PC-9 (cell line): ENCODE results near the gene TRPC4AP. TPM values are rescaled to one million over a fixed set of nuclear protein-coding genes. Genes with fewer than 3 reads are reported as not detected.

ENCODE experiments used
- BruUV-seq: library from RNA; stranded (reverse); fragments of 400-500 nt; replicated peaks from 2 replicates; lab custom pipeline; 2021; lab: Mats Ljungman, UMichigan
- CTCF ChIA-PET: fragments of 300-600 bp; sonication (Branson Sonifier 250); formaldehyde crosslinking; loops from one replicate; lab custom pipeline; 2022; ENCODE audit warnings: antibody characterized with exemption; lab: Charles Lee
- POLR2A ChIA-PET: fragments of 300-600 bp; sonication (Branson Sonifier 250); formaldehyde crosslinking; loops from one replicate; lab custom pipeline; 2022; ENCODE audit warnings: antibody characterized with exemption; ENCODE audit not compliant: unreplicated experiment; lab: Charles Lee
- DNase-seq, 2 experiments: peaks; one replicate each; pipeline versions ENCODE4 v3.0.0 to v3.0.0-alpha.2; 2015 to 2022; ENCODE audit warnings: mixed read lengths in 1 of 2
- H2AFZ ChIP-seq: fragments of 200-600 bp; sonication (generic); 2 replicates; pipeline ENCODE4 v1.8.1; 2017; ENCODE audit warnings: antibody characterized with exemption
- H3F3A ChIP-seq: fragments of 200-600 bp; sonication (generic); 2 replicates; pipeline ENCODE4 v1.8.1; 2017; ENCODE audit warnings: antibody characterized with exemption, mild to moderate bottlenecking, low read depth; ENCODE audit not compliant: insufficient read depth
- H3K27ac ChIP-seq: fragments of 200-600 bp; sonication (generic); 2 replicates; pipeline ENCODE4 v1.6.1; 2016; ENCODE audit warnings: mixed run types
- H3K27me3 ChIP-seq: fragments of 200-600 bp; sonication (generic); 2 replicates; pipeline ENCODE4 v1.6.1; 2016; ENCODE audit warnings: low read depth, mixed run types; ENCODE audit not compliant: insufficient read depth
- H3K36me3 ChIP-seq: fragments of 200-600 bp; sonication (generic); 2 replicates; pipeline ENCODE4 v1.6.1; 2016; ENCODE audit warnings: low read depth, mixed run types
- H3K4me1 ChIP-seq: fragments of 200-600 bp; sonication (generic); replicated peaks from 2 replicates; pipeline ENCODE4 v1.6.1; 2016; ENCODE audit warnings: mixed run types; ENCODE audit not compliant: insufficient read depth
- H3K4me2 ChIP-seq: fragments of 200-600 bp; sonication (generic); 2 replicates; pipeline ENCODE4 v1.6.1; 2017; ENCODE audit warnings: mixed run types
- H3K4me3 ChIP-seq: fragments of 200-600 bp; sonication (generic); 2 replicates; pipeline ENCODE4 v1.6.1; 2016; ENCODE audit warnings: mixed run types
- H3K79me2 ChIP-seq: fragments of 200-600 bp; sonication (generic); 2 replicates; pipeline ENCODE4 v1.6.1; 2017; ENCODE audit warnings: low read depth, mixed run types
- H3K9me2 ChIP-seq: fragments of 200-600 bp; sonication (generic); 2 replicates; pipeline ENCODE4 v1.8.1; 2017; ENCODE audit warnings: mild to moderate bottlenecking; ENCODE audit not compliant: insufficient read depth
- H3K9me3 ChIP-seq: fragments of 200-600 bp; sonication (generic); 2 replicates; pipeline ENCODE4 v1.8.1; 2016; ENCODE audit warnings: low read depth; ENCODE audit not compliant: insufficient read depth
- H4K20me1 ChIP-seq: fragments of 200-600 bp; sonication (generic); 2 replicates; pipeline ENCODE4 v1.8.1; 2017; ENCODE audit not compliant: insufficient read depth
- EZH2 ChIP-seq: fragments of 200-600 bp; sonication (generic); IDR thresholded peaks from 2 replicates; pipeline ENCODE4 v1.8.0; 2017; ENCODE audit warnings: antibody characterized with exemption, low read depth
- intact Hi-C: fragments of 100-400 bp; cut with micrococcal nuclease; formaldehyde crosslinking; loops from one replicate; pipeline ENCODE4 v1.10.0; 2022; ENCODE audit not compliant: unreplicated experiment
- total RNA-seq: library from RNA; stranded (reverse); gene quantifications from 2 replicates; pipeline ENCODE4 v1.2.3, GENCODE V29; 2021
- TF ChIP-seq, protein P1 (sequence below): fragments of 200-600 bp; sonication (generic); conservative IDR thresholded peaks from 2 replicates; pipeline ENCODE4 v1.6.1; 2017; ENCODE audit warnings: mixed run types, antibody characterized with exemption, mild to moderate bottlenecking, moderate library complexity

Gene TRPC4AP
- total RNA-seq, 1 experiment from 2014 or later: 51.0 TPM

- Histone ChIP-seq H3K27me3 (no peaks in the 10 kb centered on the region), H3K4me3 (no peak overlapping the region), H3K27ac (no peak overlapping the region), H3K4me1 (no peaks in the 10 kb centered on the region), H3K9me2 (no peaks in the 10 kb centered on the region), H3K36me3 (no peaks in the 10 kb centered on the region), H4K20me1 (no peaks in the 10 kb centered on the region), H3K4me2 (no peak overlapping the region), H2AFZ (no peak overlapping the region), H3F3A (no peaks in the 10 kb centered on the region), H3K79me2 (no peaks in the 10 kb centered on the region), H3K9me3 (no peaks in the 10 kb centered on the region)
- intact Hi-C loops: no loop called here
- no peak for DNase-seq
- BruUV-seq: no TSS peak
- ChIA-PET POLR2A (no interaction called here), CTCF (no interaction called here)
- TF ChIP-seq, protein P1, sequence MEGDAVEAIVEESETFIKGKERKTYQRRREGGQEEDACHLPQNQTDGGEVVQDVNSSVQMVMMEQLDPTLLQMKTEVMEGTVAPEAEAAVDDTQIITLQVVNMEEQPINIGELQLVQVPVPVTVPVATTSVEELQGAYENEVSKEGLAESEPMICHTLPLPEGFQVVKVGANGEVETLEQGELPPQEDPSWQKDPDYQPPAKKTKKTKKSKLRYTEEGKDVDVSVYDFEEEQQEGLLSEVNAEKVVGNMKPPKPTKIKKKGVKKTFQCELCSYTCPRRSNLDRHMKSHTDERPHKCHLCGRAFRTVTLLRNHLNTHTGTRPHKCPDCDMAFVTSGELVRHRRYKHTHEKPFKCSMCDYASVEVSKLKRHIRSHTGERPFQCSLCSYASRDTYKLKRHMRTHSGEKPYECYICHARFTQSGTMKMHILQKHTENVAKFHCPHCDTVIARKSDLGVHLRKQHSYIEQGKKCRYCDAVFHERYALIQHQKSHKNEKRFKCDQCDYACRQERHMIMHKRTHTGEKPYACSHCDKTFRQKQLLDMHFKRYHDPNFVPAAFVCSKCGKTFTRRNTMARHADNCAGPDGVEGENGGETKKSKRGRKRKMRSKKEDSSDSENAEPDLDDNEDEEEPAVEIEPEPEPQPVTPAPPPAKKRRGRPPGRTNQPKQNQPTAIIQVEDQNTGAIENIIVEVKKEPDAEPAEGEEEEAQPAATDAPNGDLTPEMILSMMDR: no peak
- no peak for TF ChIP-seq EZH2
Observed at GRCh38 chr20:34968042-34968775, 124.4 kb downstream of the TRPC4AP start.

DNA sequence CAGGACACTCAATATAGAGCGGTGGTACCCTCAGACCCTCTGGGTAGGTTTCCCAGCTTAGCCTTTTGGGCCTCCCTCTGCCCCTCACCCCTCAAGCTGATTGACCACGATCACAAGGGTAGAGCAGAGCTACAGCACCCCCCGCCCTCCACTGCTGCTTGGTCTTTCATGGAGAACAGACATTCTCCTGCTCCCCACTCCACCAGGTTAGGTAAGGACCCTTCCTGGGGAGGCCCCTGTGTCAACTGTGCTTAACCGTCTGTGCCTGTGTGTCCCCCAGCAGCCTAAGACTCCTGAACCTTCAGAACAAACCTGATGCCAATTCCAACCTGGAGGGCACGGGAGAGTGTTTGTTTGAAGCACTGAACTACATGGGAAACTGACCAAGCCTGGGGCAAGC lies 125.2 kb downstream of the TRPC4AP start:
- Histone ChIP-seq H3K27me3 (no peaks in the 10 kb centered on the region), H3K36me3 (no peaks in the 10 kb centered on the region), H3K9me3 (no peaks in the 10 kb centered on the region), H3K4me1 (no peaks in the 10 kb centered on the region), H3F3A (no peaks in the 10 kb centered on the region), H3K4me2 (no peak overlapping the region), H3K79me2 (no peaks in the 10 kb centered on the region), H2AFZ (no peak overlapping the region), H4K20me1 (no peaks in the 10 kb centered on the region), H3K27ac (no peak overlapping the region), H3K4me3 (no peak overlapping the region), H3K9me2 (no peaks in the 10 kb centered on the region)
- intact Hi-C loops: no loop called here
- TF ChIP-seq, protein P1: no peak
- TF ChIP-seq EZH2: no peak
- POLR2A ChIA-PET: interaction anchor here (0.7 kb wide), 1 partner anchor 76 kb away, joined by 3 read pairs; no protein-coding TSS in a partner anchor
- CTCF ChIA-PET: no interaction called here
- BruUV-seq: no TSS peak
- DNase-seq: no peak

DNA sequence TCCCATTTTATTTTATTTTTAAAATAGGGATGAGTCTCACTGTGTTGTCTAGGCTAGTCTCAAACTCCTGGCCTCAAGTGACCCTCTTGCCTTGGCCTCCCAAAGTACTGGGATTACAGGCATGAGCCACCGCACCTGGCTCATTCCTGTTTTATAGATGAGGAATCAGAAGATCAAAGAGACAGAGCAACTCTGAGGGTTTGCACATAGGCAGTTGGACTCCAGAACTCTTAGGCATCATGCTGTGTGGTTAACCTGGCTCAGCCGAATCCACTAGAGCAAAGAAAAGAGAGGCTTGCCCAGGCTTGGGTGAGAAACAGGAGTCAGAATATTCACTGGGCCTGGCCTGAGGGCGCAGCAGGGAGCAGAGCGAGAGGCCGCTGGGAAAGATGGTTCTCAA lies 127.6 kb downstream of the TRPC4AP start:
- no TSS peak for BruUV-seq
- Histone ChIP-seq H3K9me2 (no peaks in the 10 kb centered on the region), H3K36me3 (no peaks in the 10 kb centered on the region), H3K4me3 (no peak overlapping the region), H3K79me2 (no peaks in the 10 kb centered on the region), H3K27me3 (no peaks in the 10 kb centered on the region), H3K9me3 (no peaks in the 10 kb centered on the region), H4K20me1 (no peaks in the 10 kb centered on the region), H2AFZ (no peak overlapping the region), H3K4me1 (no peaks in the 10 kb centered on the region), H3K4me2 (no peak overlapping the region), H3F3A (no peaks in the 10 kb centered on the region), H3K27ac (no peak overlapping the region)
- intact Hi-C loops: no loop called here
- ChIA-PET CTCF (no interaction called here), POLR2A (no interaction called here)
- DNase-seq: no peak
- TF ChIP-seq, protein P1: no peak
- TF ChIP-seq EZH2: no peak
